HG03025 (cell line): Measurements from ENCODE around the gene ENO1.
"Not testable (repeated sequence)": the region's sequence is repeated elsewhere in the genome, so short reads cannot be mapped to it uniquely, and the experiment has no call there.

Source experiments
- ATAC-seq: cut with Tn5 transposase; IDR thresholded peaks from one replicate; pipeline ENCODE4 v1.9.1; 2021; ENCODE audit warnings: mild to moderate bottlenecking, moderate library complexity; ENCODE audit not compliant: unreplicated experiment, low FRiP score

Gene ENO1

GRCh38 chr1:8878448-8878697 is at the start of gene ENO1:
TSS of gene ENO1 (minus strand) at chr1:8878686. CDS start at chr1:8874908, 3,778 bp downstream.
- no peak for ATAC-seq

GRCh38 chr1:8926707-8927694 is 48.5 kb upstream of the ENO1 start:
- no peak for ATAC-seq

GRCh38 chr1:8925960-8926359 is 47.5 kb upstream of the ENO1 start:
- no peak for ATAC-seq

GRCh38 chr1:8925406-8925805 is 46.9 kb upstream of the ENO1 start:
- no peak for ATAC-seq

- ATAC-seq, result no peak
Observed at GRCh38 chr1:8922962-8923361, 44.5 kb upstream of the ENO1 start.

GRCh38 chr1:8917536-8917935 is 39.0 kb upstream of the ENO1 start:
- ATAC-seq, result not testable (repeated sequence)

- no peak for ATAC-seq
Observed at GRCh38 chr1:8915446-8915845, 37.0 kb upstream of the ENO1 start.

- ATAC-seq, result no peak
Observed at GRCh38 chr1:8914466-8914865, 36.0 kb upstream of the ENO1 start.

- ATAC-seq, result no peak
Observed at GRCh38 chr1:8913457-8913856, 35.0 kb upstream of the ENO1 start.

- ATAC-seq, result no peak
Observed at GRCh38 chr1:8911416-8912309, 33.2 kb upstream of the ENO1 start.

GRCh38 chr1:8910914-8911313 is 32.4 kb upstream of the ENO1 start:
- no peak for ATAC-seq

- no peak for ATAC-seq
Observed at GRCh38 chr1:8910331-8910730, 31.8 kb upstream of the ENO1 start.

- ATAC-seq, result no peak
Observed at GRCh38 chr1:8908388-8909151, 30.1 kb upstream of the ENO1 start.

- no peak for ATAC-seq
Observed at GRCh38 chr1:8905582-8906191, 27.2 kb upstream of the ENO1 start.

GRCh38 chr1:8903908-8904650 is 25.6 kb upstream of the ENO1 start:
- no peak for ATAC-seq

- ATAC-seq, result no peak
Observed at GRCh38 chr1:8903410-8903809, 24.9 kb upstream of the ENO1 start.

- no peak for ATAC-seq
Observed at GRCh38 chr1:8902765-8903164, 24.3 kb upstream of the ENO1 start.

- not testable (repeated sequence) for ATAC-seq
Observed at GRCh38 chr1:8900684-8901083, 22.2 kb upstream of the ENO1 start.

- ATAC-seq, result no peak
Observed at GRCh38 chr1:8899046-8899445, 20.6 kb upstream of the ENO1 start.

- not testable (repeated sequence) for ATAC-seq
Observed at GRCh38 chr1:8898418-8898817, 19.9 kb upstream of the ENO1 start.
